ENCODE data around the gene KRT72.

Gene KRT72

DNA sequence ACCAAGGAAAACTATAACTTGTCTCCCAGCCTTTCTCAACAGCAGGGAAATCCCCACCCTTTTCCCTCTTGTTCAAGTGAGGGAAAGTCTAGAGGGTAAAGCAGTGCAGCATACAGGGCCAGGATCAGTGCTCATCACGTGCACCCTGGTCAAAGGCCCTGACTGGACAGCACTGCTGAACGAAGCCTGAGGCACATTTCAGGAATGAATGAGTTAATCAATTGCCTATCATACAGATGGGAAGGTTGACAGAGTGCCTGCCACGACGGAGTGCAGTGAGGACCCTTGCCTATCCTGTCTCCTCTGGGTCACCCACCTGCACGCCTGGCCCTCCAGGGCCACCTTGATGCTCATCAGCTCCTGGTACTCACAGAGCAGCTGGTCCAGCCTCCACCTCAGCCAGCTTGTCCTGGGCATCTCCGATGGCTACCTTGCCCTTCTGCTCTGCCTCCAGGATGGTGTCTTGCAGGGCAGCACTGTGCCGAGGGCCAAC is 28.8 kb upstream of the KRT72 start:
- DNase-seq (ENCODE audit: low read depth): no peak

DNA sequence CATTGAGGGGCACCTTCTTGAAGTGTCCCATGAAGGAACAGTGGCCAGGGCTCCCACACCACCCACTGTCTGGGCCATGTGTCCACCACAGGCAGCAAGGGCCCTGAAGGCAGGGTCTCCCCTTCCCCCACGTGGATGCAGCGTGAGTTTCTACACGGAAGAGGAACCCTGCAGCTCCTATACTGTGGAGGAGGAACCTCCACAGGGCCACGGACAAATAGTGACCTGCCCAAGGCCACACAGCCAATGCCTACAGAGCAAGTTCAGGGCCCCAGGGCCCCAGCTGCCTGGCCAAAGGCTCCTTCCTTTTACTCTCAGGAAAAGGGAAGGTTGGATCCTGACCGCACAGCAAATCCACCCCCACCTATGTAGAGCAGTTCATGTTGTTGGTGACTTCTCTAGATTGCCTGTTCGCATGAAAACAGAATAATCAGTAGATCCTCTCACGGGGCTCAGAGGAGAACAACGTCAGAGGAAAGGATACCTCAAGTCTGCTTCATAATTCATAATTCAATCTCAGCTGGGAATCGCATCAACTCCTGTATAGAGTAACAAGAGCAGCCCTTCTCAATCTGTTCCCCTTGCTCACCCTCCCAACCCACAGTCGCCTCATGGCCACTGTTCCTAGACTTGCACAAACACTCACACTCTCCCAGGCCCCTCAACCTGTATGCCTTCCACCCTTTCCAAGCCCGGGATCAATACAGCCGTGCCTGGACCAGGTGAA is 28.2 kb upstream of the KRT72 start:
- DNase-seq (ENCODE audit: low read depth): no peak

DNA sequence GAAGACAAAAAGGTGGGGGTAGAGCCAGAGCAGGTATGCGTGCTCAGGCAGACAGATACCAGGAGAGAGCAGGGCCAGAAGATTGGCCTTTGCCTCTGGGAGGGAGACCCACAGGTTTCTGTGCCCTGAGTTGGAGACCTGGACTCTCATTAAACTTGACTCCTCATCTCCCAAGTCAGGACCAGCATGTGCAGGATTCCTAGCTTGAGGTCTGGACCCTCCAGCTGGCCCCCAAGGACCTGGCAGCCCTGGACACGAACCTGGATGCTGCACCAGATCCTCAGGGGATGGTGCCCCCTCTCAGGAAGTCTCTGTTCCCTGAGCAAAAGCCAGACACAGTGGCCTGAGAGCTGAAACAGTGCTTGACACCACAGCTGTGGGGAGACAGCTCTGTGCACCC is 27.6 kb upstream of the KRT72 start:
- no peak for DNase-seq (ENCODE audit: low read depth)

DNA sequence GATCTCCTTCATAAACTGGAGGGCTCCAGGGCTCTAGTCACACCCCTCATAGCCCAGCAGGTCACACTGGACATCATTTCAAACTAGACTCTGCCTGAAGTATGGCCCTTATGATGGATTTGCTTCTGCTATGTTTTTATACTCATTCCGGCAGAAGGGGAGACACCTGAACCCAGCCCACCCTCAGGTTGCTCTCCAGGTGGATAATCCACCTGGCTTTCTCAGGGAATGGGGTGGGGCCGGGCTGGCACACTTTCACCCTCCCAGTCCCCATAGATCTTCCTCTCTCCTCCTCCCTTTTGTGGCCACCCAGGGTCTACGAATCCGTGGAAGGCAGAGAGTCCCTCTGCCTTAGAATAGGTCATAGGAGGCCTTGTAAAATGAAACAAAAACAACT is 26.8 kb upstream of the KRT72 start:
- no peak for DNase-seq (ENCODE audit: low read depth)

DNA sequence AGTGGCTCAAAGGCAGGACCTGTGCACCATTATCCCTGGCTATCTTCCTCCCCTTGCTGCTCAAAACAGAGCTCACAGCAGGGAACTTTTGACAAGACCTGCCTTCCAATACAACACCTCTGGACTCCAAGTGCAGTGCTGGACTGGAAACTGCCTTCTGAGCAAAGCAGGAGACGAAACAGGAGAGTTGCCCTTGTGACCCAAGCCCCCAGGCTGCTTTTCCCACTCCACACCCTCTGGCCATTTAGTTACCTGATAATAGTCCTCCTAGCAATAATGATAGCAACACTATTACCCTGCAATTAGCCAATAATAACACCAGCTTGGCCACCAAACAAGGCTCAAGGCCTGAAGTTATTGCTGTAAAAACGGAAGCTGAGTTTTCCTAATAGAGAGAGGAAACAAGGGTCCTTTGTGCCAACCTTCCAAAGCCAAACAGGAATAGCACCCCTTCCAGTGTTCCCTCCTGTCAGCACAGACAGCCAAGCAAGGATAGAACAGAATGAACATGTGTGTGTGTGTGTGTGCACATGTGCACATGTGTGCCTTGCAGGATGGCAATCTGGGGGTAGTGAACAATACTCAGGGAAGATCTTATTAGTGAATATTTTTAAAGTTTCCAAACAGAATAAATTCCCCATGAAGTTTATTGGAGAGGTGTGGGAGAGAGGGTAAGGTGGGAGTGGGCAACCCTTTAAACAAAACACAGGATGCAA is 26.3 kb upstream of the KRT72 start:
- DNase-seq (ENCODE audit: low read depth): no peak

DNA sequence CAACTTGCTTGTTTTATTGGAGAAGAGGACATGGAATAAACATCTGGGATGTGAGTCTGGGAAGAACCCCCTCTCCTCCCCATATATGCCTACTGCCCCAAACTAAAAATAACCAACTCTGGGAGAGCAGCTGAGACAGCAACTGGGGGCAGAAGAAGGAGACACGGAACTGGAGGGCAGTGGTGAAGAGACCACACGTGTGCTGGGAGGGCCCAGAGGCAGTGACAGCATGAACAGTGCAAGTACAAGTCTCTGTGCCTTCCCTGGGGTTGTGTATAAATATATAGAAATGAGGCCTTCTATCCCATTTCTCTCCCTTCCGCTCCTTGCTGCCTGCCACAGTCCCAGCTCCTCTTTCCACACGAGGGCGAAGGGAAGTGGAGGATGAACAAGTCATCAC is 21.1 kb upstream of the KRT72 start:
- DNase-seq (ENCODE audit: low read depth): no peak

DNA sequence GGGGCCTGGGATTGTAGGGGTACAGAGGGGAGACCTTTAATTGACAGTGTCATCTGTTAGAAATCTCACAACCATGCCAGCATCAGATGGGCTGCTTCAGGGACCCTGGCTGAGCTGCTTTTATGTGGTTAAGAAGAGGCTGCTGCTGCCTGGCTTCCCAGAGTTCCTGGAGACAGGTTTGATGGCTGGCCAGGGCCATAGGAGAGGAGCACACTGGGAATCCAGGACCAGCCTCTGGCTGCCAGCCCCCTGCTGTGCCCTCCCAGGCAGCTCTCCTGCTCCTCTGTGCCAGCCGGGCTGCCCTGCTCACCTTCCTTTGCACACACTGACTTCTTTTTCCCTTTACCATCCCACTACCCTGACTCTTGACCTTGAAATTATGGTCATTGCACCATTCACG is 17.6 kb upstream of the KRT72 start:
- no peak for DNase-seq (ENCODE audit: low read depth)

DNA sequence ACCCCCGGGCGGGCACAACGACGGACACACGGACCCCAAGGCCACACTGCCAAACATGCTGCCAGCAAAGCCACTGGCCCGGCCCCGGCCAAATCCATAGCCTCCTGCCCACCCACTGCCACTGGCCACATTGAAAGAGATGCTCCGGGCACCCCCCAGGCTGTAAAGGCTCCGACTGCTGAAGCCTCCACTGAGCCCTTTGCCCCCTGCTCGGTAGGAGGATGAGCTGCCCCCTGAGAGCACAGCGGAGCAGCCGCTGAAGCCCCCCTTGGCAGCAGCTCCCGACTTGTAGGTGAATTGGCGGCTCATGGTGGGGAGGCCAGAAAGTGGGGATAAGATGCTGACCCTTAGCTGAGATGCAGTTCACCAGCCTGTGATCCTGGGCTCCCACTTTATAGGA is 17.0 kb upstream of the KRT72 start, which contains the start of gene KRT73:
TSS of gene KRT73 (minus strand) at position 344 of the 400 bp plus-strand sequence. CDS start at position 309, 35 bp downstream.
- DNase-seq (ENCODE audit: low read depth): no peak

DNA sequence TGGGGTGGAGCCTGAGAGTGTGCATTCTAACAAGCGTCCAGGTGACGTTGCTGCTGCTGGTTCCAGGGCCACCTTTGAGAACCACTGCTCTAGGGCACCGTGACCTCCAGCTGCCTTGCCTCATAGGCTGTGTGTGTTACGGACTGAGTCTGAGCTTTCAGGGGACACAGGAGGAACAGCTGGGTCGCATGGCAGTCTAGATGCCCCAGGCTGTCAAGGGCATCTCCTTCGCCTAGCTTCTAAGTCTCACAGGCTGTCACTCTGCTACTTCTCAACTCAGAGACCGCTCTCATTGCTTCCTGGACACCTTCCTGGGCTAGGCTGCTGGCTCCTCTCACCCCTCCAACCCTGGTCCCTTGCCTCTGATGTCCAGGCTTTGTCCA is 16.1 kb upstream of the KRT72 start:
- DNase-seq (ENCODE audit: low read depth): no peak

DNA sequence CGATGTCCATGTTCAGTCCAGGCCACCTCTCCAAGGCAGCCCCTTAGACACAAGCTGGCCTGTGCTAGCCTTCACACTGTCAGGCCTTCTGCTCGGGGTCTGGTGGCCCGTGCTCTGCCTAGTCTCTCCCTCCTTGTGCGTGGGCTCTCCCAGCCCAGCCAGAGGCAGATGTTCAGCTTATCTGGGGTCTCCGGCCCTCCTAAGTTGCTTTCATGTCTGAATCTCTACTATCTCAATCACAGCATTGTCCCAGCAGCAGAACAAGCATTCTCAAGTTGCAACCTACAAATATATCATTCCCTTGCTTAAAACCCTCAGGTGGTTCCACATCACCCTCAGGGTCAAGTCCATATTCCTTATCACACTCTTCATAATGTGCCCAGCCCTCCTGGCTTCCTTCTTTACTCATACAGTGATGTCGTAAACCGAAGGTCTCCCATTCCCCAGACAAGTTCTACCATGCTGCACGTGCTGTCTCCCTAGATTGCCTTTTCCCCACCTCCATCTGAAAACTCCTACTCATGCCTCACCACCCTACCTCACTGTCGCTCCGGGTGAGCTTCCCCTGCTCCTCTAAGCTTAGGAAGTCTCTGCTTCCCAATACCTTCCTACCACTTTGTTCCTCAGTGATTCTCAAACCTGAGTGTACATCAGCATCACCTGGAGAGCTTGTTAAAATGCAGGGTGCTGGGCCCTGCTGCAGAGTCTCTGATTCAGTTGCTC is 15.6 kb upstream of the KRT72 start:
- no peak for DNase-seq (ENCODE audit: low read depth)

DNA sequence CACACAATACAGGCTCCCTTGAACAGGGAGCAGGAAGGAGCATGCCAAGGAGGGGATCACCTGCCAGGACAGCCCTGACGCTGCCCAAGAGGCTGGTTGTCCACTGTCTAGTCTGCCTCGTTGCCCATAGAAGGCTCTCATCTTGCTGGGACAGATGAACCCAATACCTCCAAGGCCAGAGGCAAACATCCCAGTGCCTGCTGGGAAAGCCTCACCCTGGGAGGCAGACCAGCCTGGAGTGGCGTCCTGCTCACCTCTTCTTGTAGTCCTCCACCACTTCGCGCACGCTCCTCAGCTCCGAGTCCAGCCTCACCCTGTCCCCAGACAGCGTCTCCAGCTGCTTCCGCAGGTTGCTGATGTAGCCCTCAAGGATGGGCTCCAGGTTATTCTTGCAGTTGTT is 14.6 kb upstream of the KRT72 start:
- DNase-seq (ENCODE audit: low read depth): no peak

DNA sequence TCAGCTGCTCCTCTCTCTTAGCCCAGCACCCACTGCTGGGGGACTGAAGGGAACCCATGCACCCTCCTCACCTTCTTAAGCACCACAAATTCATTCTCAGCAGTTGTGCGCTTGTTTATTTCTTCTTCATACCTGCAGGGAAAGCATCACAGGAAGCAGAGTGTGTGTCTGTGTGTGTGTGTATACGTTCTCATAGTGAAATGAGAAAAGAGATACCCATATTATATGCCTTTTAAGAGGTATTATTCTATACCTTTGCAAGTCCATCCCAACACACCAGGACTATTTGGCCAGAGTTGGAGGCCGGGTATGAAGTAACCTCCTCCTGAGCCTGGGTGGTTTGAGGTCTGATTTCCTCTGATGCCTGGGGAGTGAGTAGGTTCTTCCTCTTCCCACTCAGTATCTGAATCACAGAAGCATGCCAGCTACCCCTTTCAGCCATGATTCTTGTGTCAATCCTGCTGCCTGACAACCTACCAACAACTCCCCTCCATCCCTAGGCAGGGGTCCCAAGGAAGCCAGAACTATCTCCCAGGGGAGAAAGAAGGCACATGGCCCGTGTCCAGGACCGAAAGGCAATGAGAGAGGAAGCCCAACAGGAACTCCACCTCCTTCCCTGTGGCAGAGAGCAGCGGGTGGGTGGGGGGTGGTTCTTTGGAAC is 14.1 kb upstream of the KRT72 start:
- no peak for DNase-seq (ENCODE audit: low read depth)

DNA sequence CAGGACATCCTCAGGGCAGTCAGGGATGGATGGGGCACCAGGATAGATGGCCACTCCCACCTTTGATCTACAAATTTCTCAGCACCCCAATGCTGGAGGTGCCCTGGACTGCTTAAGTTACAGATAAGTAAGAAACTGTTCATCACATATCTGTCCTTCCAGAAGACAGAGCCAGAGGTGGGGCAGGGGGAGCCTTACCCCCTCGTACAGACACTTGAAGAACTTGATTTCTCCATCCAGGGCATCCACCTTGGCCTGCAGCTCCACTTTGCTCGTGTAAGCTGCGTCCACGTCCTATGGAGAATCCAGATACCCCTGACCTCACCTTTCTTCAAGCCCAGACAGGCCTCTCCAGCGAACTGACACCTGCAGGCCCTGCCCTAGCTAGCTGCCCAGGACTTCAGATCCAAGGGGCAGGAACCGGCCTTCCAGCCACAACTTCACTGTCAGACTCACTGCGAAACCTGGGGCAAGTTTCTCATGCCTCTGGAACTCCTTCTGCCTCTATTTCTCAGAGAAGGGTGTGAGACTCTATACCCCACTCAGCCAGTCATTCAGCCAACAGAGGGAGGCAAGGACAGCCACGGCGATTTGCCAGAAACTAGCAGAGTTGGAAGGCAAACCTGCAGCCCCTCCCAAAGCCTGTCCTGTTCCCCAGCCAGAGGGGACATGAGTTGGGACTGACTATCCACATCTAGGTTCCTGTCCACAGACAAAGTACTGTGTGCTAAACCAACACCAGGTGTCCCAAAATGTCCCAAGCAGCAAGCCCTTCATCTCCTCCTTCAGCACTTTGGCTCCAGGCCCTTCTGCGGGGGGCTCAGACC is 13.3 kb upstream of the KRT72 start:
- no peak for DNase-seq (ENCODE audit: low read depth)

DNA sequence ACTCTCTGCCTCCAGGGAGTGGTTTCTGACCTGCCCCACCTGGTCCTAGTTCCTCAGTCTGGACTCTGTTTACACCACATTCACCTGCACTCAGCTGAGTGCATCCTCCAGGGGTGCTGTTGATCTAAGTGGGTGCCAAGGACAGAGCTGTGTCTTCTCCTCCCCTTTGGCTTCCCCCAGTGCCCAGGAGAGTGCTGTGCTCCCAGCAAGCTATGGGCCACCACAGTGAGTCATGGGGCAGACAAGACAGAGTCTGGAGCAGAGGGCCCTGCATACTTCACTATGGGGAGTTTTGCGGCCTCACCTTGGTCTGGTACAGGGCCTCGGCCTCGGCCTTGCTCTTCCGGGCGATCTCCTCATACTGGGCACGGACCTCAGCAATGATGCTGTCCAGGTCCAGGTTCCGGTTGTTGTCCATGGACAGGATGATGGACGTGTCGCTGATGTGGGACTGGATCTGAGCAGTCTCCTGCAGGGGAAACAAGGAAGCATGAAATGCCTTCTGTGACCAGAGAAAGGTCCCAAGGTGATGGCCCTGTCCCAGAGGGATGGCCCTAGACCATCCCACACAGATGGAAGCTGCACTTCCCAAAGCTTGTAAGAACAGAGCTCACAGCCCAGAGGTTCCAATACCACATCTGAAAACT is 12.2 kb upstream of the KRT72 start:
- DNase-seq (ENCODE audit: low read depth): no peak

DNA sequence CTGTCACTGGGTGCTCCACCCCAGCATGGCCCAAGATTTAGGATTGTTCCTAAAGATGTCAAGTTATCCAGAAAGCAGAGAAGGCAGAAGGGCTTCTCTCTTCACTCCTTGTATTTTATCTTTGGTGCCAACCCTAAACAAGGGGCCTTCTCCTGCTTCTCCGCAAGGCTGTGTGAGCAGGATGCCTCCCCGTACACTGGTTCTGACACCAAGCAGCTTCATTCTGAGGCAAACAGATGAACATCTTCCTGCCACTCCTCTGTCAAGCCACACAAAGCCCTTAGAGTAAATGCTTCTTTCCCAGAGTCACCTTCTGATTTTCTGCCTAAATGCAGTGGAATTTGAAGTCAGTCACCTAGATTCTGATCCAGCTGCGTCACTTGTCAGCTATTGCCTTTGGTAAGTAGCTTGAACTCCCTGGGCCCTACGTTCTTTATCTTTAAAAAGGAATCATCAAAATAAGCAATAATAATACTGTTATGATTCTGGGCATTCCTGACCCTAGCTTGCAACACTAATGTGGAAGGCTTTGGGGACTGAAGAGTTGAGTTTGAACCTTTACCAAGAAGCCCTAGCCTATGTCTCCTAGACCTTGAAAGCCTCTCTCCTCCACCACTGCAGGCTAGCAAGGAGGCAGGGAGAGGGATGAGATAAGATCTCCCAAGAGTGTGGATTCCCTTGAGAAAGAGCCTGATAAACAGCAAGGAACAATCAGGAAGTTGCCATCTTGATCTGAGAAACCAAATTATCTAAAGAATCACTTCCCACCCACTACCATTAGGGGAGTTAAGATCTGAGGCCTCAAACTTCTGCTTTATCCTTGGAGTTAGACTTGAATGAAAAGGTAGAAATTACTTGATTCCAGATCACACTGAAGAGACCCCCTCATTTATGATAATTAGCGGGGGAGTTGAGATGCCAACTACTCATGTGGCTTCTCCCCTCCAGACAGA is 11.4 kb upstream of the KRT72 start:
- DNase-seq (ENCODE audit: low read depth): no peak

DNA sequence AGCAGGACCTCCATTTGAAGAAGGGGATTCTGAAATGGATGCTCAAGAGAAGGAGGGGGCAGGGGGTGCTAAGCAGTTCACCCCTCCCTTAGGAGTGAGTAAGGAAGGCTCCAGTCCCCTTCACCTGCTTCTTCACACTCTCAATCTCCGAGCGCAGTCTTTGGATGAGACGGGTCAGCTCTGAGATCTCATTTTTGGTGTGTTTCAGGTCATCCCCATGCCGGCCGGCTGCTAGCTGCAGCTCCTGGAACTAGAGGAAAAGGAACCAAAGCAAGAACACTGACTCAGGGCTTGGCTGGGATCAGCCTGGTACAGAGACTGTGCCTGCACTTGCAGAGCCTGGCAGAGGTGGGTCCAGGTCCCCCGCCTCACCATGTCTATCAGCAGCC is 9.8 kb upstream of the KRT72 start:
- DNase-seq (ENCODE audit: low read depth): no peak

DNA sequence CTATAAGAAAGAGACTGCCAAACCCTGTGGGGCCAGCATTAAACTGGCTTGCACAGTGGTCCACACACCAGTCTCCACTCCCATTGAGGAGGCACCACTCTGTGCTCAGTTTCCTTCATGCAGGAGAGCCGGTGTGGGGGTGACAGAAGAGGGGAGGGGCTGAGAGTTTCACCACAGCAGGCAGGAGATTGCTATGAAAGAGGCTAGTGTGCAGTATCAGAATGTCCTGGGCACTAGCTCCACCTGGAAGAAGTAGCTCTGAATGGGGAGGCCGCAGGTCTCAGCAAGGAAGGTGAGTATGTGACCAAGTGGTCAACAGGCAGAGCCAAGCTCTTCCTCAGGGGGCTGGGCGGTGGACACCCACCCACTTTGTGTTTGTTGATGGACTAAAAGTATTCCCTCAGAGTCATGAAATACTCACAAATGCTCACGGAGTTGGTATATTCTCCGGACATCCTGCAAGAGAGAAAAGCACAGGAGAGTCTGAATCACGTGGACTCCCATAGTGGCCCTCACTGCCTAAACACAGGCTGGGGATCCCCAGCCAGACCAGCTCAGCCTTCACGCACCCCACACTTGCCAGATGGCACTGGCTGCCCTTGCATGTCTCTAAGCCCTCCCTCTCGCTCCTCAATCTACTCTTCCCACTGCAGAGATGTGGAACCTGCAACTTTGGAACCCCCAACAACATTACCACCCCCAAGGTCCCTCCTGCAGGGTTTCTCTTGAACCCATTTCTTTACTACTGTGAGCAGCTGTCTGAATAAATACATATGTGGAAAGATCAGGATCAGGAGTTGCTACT is 7.8 kb upstream of the KRT72 start:
- no peak for DNase-seq (ENCODE audit: low read depth)

DNA sequence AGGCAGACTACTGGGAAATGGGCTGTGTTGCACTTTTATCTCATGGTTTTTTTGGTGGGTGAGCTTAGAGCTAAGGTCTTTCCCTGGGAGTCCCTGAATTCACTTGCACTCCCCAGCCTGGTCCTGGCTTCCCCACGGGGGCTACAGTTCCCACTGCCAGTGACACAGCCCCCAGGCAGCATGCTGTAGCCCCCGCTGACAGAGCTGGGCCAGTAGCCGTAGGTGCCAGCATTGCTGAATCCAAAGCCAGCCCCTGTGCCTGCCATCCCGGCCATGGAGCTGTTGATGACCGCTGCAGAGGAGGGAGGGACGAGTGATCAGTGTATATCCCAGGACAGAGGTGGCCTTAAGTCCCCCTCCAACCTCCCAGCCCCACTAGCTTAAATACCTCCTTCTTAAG is 6.9 kb upstream of the KRT72 start:
- DNase-seq (ENCODE audit: low read depth): no peak

DNA sequence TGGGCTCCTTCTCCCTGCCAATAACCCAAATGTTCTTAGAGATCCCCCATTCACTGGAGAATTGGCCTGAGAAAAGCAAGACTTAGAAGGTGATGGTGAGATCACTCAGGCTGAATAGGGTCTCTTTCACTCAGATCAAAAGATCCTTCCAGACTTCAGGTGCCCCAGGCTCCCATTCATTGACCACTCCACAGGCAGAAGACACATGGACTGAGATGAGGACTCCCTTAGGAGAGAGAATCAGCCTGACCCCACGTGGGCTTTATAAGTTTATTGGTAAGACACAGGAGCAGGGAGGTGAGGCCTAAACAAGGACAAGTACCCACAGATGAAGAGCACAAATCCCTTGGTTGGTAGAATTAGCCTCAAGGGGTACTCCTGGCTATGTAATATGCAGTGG is 6.1 kb upstream of the KRT72 start:
- no peak for DNase-seq (ENCODE audit: low read depth)

Measured in activated T-helper 9 cell treated with anti-CD3 and anti-CD28 coated beads, Interleukin-2, amount 50 U/mL, for 16 hours (primary cell).